Measurements from ENCODE around the gene NR1H3. TPM values are rescaled to one million over a fixed set of nuclear protein-coding genes. Genes with fewer than 3 reads are reported as not detected.

The NR1H3 gene
- polyA plus RNA-seq, 2 of the 4 experiments (the other 2 are of a cell fraction) = 14.5 to 18.7 TPM

GRCh38 chr11:47282462-47282861 lies 24.7 kb downstream of the NR1H3 start (continued):
- TF ChIP-seq CEBPB (IDR thresholded peaks at IDR 0.05) (no peak), JUN (IDR thresholded peaks at IDR 0.05) (no peak)

- CTCF ChIA-PET = interaction anchor here (1.0 kb wide), 2 partner anchors 25 to 71 kb away, joined by 3 to 4 read pairs; no protein-coding TSS in a partner anchor
These were observed 26.4 kb downstream of the NR1H3 start for GRCh38 chr11:47284151-47284550.

GRCh38 chr11:47285969-47286770 lies 28.4 kb downstream of the NR1H3 start:
- ATAC-seq (no peak), FAIRE-seq (no peak), DNase-seq (ENCODE audit: low read depth in 1 of 2, low spot score in 1 of 2) (no peak)
- Histone ChIP-seq H3K27ac (no peak overlapping the region), H3K4me3 (no peak overlapping the region), H3K4me2 (no peak overlapping the region), H3K4me1 (no peaks in the 10 kb centered on the region), H3K9me3 (no peaks in the 10 kb centered on the region)
- POLR2A ChIA-PET = no interaction called here
- CTCF ChIA-PET = interaction anchor here (1.0 to 1.3 kb wide), 5 partner anchors 11 to 109 kb away, joined by 3 to 5 read pairs (median 3); no protein-coding TSS in a partner anchor
- 92% methylated on average over 13 of the region's 13 CpGs for WGBS (ENCODE audit: missing lambda C conversion rate)
- no peak for TF ChIP-seq EHMT2 (IDR thresholded peaks at IDR 0.05; ENCODE audit: low read depth)
- no peak for TF ChIP-seq HOXB13 (CRISPR knock-in tag; IDR thresholded peaks at IDR 0.05; ENCODE audit: low read depth)
- no peak for TF ChIP-seq PBX3 (IDR thresholded peaks at IDR 0.05)
- TF ChIP-seq ZC3H11A (IDR thresholded peaks at IDR 0.05) = no peak
- TF ChIP-seq NFE2L2 (conservative IDR thresholded peaks at IDR 0.05; ENCODE audit: low read length) = no peak
- TF ChIP-seq FOSB (CRISPR knock-in tag; IDR thresholded peaks at IDR 0.05) = no peak
- no peak for TF ChIP-seq PHF8 (IDR thresholded peaks at IDR 0.05; ENCODE audit: borderline replicate concordance, low read depth)
- TF ChIP-seq BHLHE40 (IDR thresholded peaks at IDR 0.05; ENCODE audit: low read depth, low read length) = no peak
- TF ChIP-seq RCOR1 (IDR thresholded peaks at IDR 0.05; ENCODE audit: low read depth, low read length) = no peak
- TF ChIP-seq E2F6 (IDR thresholded peaks at IDR 0.05; ENCODE audit: borderline replicate concordance, low read depth) = no peak
- no peak for TF ChIP-seq ATOH8 (CRISPR knock-in tag; IDR thresholded peaks at IDR 0.05; ENCODE audit: low read depth)
- TF ChIP-seq MAX (IDR thresholded peaks at IDR 0.05) = no peak
- no peak for TF ChIP-seq POLR2A (IDR thresholded peaks at IDR 0.05; ENCODE audit: low read length)
- no peak for TF ChIP-seq RAD21 (conservative IDR thresholded peaks at IDR 0.05 in 1 of 2, IDR thresholded peaks at IDR 0.05 in 1 of 2)
- no peak for TF ChIP-seq HDAC2 (IDR thresholded peaks at IDR 0.05)
- TF ChIP-seq HMGXB4 (CRISPR knock-in tag; IDR thresholded peaks at IDR 0.05; ENCODE audit: borderline replicate concordance) = no peak
- no peak for TF ChIP-seq JUN (IDR thresholded peaks at IDR 0.05)

More at GRCh38 chr11:47284151-47284550, 26.4 kb downstream of the NR1H3 start:
- H3K4me3 ChIP-seq = no peak overlapping the region
- WGBS (ENCODE audit: missing lambda C conversion rate) = 91% methylated on average over 4 of the region's 4 CpGs
- no peaks in the 10 kb centered on the region for H3K9me3 ChIP-seq
- no peaks in the 10 kb centered on the region for H3K4me1 ChIP-seq
- no peak overlapping the region for H3K4me2 ChIP-seq
- FAIRE-seq (no peak), DNase-seq (ENCODE audit: low read depth in 1 of 2, low spot score in 1 of 2) (no peak), ATAC-seq (no peak)
- POLR2A ChIA-PET = no interaction called here
- no peak overlapping the region for H3K27ac ChIP-seq
- no peak for TF ChIP-seq MAFK (IDR thresholded peaks at IDR 0.05; ENCODE audit: partially characterized antibody)
- TF ChIP-seq KDM5A (IDR thresholded peaks at IDR 0.05) = no peak
- no peak for TF ChIP-seq TP53 (CRISPR knock-in tag; IDR thresholded peaks at IDR 0.05)
- no peak for TF ChIP-seq HOXB5 (CRISPR knock-in tag; IDR thresholded peaks at IDR 0.05)
- no peak for TF ChIP-seq SMC3 (IDR thresholded peaks at IDR 0.05)
- TF ChIP-seq PBX3 (IDR thresholded peaks at IDR 0.05) = no peak
- no peak for TF ChIP-seq ATOH8 (CRISPR knock-in tag; IDR thresholded peaks at IDR 0.05; ENCODE audit: low read depth)
- TF ChIP-seq E2F6 (IDR thresholded peaks at IDR 0.05; ENCODE audit: borderline replicate concordance, low read depth) = no peak
- TF ChIP-seq RARB (CRISPR knock-in tag; IDR thresholded peaks at IDR 0.05) = no peak

Data from A549 (cell line).